ENCODE results near the gene DRAXIN. TPM values are rescaled to one million over a fixed set of nuclear protein-coding genes. Genes with fewer than 3 reads are reported as not detected.

Gene DRAXIN
- total RNA-seq, 4 donors from 2014 or later, result not detected

GRCh38 chr1:11680270-11681070 lies 11.0 kb upstream of the DRAXIN start:
- TF ChIP-seq POLR2A (IDR thresholded peaks at IDR 0.05) (no peak), CTCF (IDR thresholded peaks at IDR 0.05 in 4 of 5, conservative IDR thresholded peaks at IDR 0.05 in 1 of 5) (no peak)
- Histone ChIP-seq H3K27me3 (no peaks in the 10 kb centered on the region), H3K4me1 (peaks cover 3 to 10% of the 10 kb centered on the region in 2 donors), H3K9me3 (no peaks in the 10 kb centered on the region), H3K36me3 (peaks cover 0 to 8% of the 10 kb centered on the region in 2 donors), H3K27ac (peak overlapping the region; percentile 73 to 86 (median 82)), H3K4me3 (peak overlapping the region; percentile 69 to 91 (median 88))
- DNase-seq (no peak), ATAC-seq (peak; percentile 50 to 78)
- intact Hi-C loops (cut with DNase I; ENCODE audit: low total_unique reads) (loop anchor here (2.0 to 5.0 kb wide), 3 partner anchors 16 to 408 kb away; partner anchors contain the start of genes FBXO6 and UBIAD1), in situ Hi-C loops (cut with MboI; ENCODE audit: low sequenced_read_pairs in 4 of 4) (no loop called here)

GRCh38 chr1:11681071-11681771 lies 10.3 kb upstream of the DRAXIN start, which contains the start of gene MAD2L2:
Gene MAD2L2, minus strand, starts transcription at chr1:11681148. Its CDS starts 547 bp downstream, at chr1:11680601.
- Histone ChIP-seq H3K4me3 (peak within 1 kb of the TSS; percentile 69 to 91 (median 88)), H3K36me3 (peaks cover 0 to under 1% of the 10 kb centered on the region in 2 donors), H3K4me1 (peaks cover 3 to 10% of the 10 kb centered on the region in 2 donors), H3K27ac (peak within 1 kb of the TSS; percentile 73 to 86 (median 82)), H3K27me3 (no peaks in the 10 kb centered on the region), H3K9me3 (no peaks in the 10 kb centered on the region)
- intact Hi-C loops (cut with DNase I; ENCODE audit: low total_unique reads) (loop anchor here (2.0 to 5.0 kb wide), 3 partner anchors 16 to 409 kb away; partner anchors contain the start of genes FBXO6 and UBIAD1), in situ Hi-C loops (cut with MboI; ENCODE audit: low sequenced_read_pairs in 4 of 4) (no loop called here)
- ATAC-seq (peak; percentile 94 to 96), DNase-seq (peak; percentile 65 to 75)
- peak; percentile 46 to 63 for TF ChIP-seq POLR2A (IDR thresholded peaks at IDR 0.05)
- no peak for TF ChIP-seq CTCF (IDR thresholded peaks at IDR 0.05 in 4 of 5, conservative IDR thresholded peaks at IDR 0.05 in 1 of 5)

- Histone ChIP-seq H3K4me3 (no peak overlapping the region), H3K36me3 (no peaks in the 10 kb centered on the region), H3K27me3 (no peaks in the 10 kb centered on the region), H3K9me3 (no peaks in the 10 kb centered on the region), H3K4me1 (peaks cover 3 to 10% of the 10 kb centered on the region in 2 donors), H3K27ac (no peak overlapping the region)
- in situ Hi-C loops (cut with MboI; ENCODE audit: low sequenced_read_pairs in 4 of 4) (no loop called here), intact Hi-C loops (cut with DNase I; ENCODE audit: low total_unique reads) (loop anchor here (5.0 kb wide), 2 partner anchors 50 to 410 kb away; partner anchors contain the start of gene UBIAD1)
- TF ChIP-seq CTCF (IDR thresholded peaks at IDR 0.05 in 4 of 5, conservative IDR thresholded peaks at IDR 0.05 in 1 of 5), result no peak
- TF ChIP-seq POLR2A (IDR thresholded peaks at IDR 0.05), result no peak
- DNase-seq (no peak), ATAC-seq (no peak)
Measured at GRCh38 chr1:11682287-11682771, 9.2 kb upstream of the DRAXIN start.

- Histone ChIP-seq H3K36me3 (no peaks in the 10 kb centered on the region), H3K4me1 (peaks cover 3 to 10% of the 10 kb centered on the region in 2 donors), H3K27me3 (no peaks in the 10 kb centered on the region), H3K4me3 (no peak overlapping the region), H3K27ac (no peak overlapping the region), H3K9me3 (no peaks in the 10 kb centered on the region)
- in situ Hi-C loops (cut with MboI; ENCODE audit: low sequenced_read_pairs in 4 of 4), result no loop called here
- DNase-seq, result no peak
- ATAC-seq, result no peak
- intact Hi-C loops (cut with DNase I; ENCODE audit: low total_unique reads), result loop anchor here (5.0 kb wide), 2 partner anchors 50 to 410 kb away; partner anchors contain the start of gene UBIAD1
- TF ChIP-seq POLR2A (IDR thresholded peaks at IDR 0.05), result no peak
- TF ChIP-seq CTCF (IDR thresholded peaks at IDR 0.05 in 4 of 5, conservative IDR thresholded peaks at IDR 0.05 in 1 of 5), result no peak
Measured at GRCh38 chr1:11682799-11683198, 8.7 kb upstream of the DRAXIN start.
